H54 (cell line): ENCODE measurements around the gene USPL1.
A peak's percentile ranks its signal among the peaks of the same experiment; 100 is the strongest.

Experiments
- DNase-seq: peaks from one replicate; pipeline ENCODE4 v3.0.0; 2011; ENCODE audit warnings: low spot score, mixed read lengths; ENCODE audit not compliant: insufficient read length
- FAIRE-seq: peaks from 3 replicates; lab custom pipeline; 2011; peaks lifted over from hg19 to GRCh38; lab: Jason Lieb, UNC
- POLR2A ChIP-seq: IDR thresholded peaks from 2 replicates; pipeline ENCODE4 v1.6.1; 2011; ENCODE audit warnings: low read depth, mild to moderate bottlenecking, low read length

USPL1 gene

DNA sequence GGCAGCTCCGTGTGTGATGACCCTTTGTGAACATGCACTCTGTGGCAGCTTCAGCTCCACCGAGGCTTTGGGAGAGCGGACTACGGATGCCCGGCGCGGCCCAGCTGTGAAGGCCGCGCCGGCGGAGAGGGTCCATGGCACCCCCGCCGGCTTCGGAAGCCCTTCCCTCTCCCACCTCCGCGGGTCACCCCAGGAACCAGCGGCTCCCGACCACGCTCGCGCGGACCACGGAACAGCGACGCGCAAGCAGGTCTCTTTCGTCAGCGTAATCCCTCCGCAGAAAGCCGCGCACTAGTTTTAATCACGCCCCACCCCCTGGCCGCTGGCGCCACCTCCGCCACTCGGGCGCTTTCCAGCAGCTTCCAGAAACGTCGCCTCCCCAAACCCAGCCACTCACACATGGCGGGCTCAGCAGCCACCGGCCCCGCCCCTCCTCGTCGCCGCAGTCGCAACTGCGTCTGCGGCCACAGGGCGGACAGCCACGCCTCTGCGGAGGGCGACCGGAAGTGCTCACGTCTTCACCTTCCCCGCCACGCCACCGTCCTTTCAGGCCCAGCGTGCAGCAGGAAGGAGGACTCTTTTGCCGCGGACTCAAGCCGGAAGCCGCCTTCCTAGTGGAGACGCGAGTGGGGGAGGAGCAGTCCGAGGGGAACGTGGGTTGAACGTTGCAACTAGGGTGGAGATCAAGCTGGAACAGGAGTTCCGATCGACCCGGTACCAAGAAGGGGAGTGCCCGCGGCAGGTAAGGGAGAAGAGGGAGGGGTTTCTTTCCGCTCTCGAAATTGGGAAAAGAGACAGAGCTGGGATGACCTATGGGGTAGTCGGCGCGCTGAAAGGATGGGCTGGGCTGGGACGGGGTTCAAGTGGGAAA is at the start of gene USPL1:
Gene USPL1 (plus strand): TSS at position 606 of the 871 bp plus-strand sequence. CDS start 3,221 bp downstream, outside the sequence.
- FAIRE-seq (peak; percentile 95), DNase-seq (peak; percentile 61)
- TF ChIP-seq POLR2A = peak; percentile 89

DNA sequence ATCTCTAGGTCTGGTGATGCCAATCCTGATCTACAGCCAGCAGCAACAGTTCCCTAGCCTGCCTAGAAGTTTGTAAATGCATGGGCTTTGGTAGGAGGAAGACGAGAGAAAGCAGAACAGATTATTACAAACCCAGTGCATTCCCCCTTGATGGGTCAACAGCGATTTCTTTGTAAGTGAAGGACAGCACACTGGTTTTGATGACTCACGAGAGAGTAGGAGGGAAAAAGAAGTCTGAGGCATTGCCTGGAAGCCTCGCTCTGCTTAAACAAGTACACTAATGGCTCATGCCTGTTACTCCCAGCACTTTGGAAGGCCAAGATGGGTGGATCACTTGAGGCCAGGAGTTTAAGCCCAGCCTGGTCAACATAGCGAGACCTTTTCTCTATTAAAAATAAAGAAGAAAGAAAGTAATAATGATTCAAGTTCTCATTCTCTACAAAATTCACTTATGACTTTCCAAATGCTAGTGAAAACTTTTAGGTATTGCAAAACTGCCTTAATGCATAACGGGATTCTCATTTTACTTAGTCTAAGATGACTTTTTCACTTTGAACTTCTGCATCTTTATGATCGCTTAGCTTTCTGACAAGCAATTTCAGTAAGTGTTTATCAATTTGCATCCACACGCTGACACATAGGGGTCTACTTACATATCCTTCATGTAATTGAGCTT is 47.7 kb upstream of the USPL1 start:
- FAIRE-seq (peak; percentile 95), DNase-seq (peak; percentile 39)
- TF ChIP-seq POLR2A = no peak

DNA sequence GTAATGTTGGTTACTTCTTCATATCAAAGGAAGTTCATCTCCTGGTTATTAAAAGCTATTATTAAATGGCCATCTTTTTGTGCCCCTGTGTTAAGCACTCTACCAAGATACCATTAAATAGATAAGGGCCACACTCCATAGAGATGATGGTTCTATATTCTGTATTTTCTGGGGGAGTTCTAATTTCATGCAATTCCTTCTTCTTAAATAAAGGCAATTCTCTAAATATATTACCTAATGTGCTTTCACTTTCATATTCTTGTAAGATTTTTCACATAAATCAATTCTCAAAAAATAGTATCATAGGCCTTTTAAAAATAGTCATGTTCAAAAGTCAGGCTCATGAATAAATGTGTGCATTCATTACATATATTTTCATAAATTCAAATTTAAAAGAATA is 47.0 kb upstream of the USPL1 start:
- DNase-seq (no peak), FAIRE-seq (no peak)
- no peak for TF ChIP-seq POLR2A

DNA sequence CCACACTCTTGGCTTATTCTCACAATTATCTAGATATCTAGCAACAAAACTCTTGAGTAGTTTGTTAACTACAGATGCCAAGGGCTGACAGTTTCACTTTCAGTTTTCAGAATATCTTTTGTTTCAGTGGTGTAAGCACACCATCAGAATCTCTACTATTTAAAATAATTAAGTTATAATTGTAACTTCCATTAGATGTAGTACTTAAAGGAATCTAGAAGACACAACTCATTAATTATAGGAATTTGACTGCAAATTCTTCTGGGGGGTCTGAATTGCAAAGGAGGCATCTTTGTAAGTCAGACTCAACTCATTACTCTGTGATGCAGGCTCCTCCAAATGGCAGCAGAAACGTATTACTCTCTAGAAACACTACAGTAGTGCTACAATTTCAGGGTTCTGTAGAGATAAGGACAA is 44.9 kb upstream of the USPL1 start:
- TF ChIP-seq POLR2A = no peak
- no peak for FAIRE-seq
- DNase-seq = no peak

DNA sequence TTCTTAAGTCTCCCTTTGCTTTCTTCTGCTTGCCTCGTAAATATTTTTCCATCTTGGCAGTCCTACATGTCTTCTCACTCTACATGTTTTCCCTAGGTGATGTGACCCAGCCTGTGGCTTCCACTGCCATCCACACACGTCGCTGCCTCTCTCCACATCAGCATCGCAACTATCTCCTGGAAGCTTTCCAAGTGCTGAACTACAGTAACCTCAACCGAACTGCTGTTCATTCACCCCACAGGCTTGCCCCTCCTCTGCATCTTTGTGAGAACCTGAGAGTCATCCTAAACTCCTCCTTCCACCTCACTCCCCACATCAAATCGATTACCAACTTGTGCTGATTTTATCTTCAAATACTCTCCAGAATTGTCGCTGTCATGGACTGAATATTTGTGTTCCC is 41.2 kb upstream of the USPL1 start:
- DNase-seq = no peak
- FAIRE-seq = no peak

DNA sequence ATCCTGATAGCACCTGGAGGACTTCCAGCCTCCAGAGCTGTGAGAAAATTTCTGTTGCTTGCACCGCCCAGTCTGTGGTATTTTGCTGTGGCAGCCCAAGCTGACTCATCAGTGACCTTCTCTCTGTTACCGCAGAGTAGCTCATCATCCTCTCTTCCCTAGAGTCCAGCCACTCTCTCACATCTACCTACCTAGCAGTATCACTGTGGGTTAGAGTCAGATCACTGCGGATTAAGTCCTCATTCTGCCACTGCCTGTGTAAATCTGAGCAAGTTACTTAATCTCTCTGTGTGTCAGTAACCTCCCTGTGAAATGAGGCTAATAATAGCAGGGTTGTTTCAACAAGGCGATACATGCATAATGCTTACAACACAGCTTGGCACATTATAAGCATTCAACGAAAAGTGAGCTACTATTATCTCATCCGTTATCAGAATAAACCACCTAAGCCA is 40.3 kb upstream of the USPL1 start:
- no peak for TF ChIP-seq POLR2A
- DNase-seq = peak; percentile 25
- peak; percentile 85 for FAIRE-seq

More for the DNA sequence above, 41.2 kb upstream of the USPL1 start:
- no peak for TF ChIP-seq POLR2A

DNA sequence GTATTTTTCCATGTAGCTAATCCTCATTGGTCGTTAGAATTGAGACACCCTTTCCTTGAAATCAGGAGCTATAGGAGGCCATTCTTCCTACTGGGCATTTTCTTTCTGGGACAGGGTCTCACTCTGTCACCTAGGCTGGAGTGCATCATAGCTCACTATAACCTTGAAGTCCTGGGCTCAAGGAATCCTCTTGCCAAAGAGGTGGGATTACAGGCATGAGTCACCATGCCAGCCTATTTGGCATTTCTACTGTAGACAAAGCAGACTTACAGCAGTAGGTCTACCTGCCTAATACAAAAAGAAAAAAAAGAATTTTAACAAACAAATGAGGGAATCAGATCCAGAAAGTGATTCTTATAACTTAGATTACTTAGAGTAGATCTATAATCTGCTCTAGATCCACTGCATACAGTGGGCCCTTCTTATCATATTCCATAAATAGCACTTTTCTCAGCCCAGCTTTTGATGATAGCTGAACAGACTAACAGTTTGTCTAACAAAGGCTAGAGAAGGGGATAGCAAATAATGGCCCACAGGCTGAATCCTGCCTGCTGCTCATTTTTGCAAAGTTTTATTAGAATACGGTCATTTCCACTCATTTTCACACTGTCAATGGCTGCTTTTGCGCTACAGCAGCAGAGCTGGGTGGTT is 36.7 kb upstream of the USPL1 start:
- TF ChIP-seq POLR2A = no peak
- DNase-seq (no peak), FAIRE-seq (no peak)

DNA sequence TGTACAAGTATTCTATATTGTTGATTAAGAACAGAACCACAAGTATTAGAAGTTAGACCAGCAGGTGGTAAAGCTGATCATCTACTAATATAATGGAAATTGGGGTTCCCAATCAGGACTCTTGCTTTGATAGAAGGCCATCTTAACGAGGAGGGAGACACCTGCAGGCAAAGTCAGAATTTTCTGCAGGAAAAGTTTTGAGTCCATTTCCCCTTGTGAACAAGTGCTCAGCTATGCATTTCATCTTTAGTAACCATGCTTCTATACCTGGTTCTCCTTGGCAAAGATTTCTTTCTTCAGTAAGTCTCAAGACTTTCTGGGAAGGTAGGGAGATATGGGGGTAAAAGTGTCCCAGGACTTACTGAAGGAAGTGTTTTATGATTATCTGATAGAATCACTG is 36.1 kb upstream of the USPL1 start:
- DNase-seq (no peak), FAIRE-seq (no peak)
- no peak for TF ChIP-seq POLR2A

DNA sequence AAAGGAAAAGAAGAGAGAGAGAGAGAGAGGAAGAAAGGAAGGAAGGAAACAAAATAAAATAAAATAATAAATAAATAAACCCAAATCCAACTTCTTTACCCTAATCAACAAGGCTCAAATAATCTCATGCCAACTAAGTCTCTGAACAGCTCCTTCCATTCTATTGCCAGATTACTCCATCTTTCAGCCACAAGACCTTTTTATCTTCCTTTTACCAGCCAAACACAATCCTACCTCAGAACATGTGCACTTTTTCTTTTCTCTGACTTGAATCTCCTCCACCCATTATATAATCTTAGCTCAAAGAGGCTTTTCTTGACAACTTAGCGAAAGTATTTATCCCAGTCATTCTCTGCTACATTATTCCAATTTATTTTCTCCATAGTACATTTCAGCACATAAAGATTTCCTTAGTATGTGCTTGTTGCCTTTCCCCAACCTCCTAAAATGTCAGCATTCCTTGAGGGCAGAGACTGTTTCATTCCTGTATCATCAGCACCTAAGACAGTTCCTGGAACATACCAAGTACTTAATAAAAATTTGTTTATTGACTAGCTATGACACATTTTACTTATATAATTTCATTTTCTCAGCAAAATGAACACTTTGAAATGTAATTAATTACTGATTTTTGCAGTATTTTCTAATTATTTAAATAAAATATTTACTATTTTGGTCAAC is 33.5 kb upstream of the USPL1 start:
- no peak for TF ChIP-seq POLR2A
- no peak for DNase-seq
- no peak for FAIRE-seq

DNA sequence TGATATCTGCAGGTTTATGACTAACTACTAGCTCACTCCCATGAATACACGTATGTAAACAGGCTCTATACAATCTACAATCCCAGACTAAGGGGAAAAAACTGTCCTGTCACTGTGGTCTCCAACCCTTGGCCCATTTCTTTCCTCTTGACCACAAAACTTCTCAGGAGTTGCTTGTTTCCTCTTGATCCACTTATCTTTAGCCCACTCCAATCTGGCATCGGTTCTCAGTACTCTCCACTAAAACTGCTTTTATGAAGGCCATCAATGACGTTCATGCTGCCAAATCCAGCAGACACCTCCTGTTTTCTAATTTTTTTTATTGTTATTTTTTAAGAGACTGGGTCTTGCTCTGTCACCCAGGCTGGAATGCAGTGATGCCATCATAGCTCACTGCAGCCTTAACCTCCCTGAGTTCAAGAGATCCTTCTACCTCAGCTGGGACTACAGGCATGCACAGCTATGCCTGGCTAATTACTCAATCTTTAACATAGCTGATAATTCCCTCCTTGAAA is 31.9 kb upstream of the USPL1 start:
- FAIRE-seq = no peak
- TF ChIP-seq POLR2A = no peak
- DNase-seq = no peak

DNA sequence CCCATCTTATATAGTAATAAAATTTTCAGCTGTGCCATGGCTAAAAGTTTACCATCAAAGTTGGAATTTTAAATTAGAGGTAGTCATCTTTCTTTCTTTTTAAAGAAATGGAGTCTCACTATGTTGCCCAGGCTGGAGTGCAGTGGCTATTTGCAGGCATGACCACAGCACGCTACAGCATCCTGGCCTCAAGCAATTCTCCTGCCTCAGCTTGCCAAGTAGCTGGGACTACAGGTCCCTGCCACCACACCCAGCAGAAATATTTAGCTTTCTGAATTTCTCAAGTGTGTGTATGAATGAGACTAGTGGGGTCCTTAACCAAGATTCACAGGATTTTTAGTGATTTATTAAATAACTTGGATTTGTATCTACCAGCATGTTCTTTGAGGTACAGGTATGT is 30.5 kb upstream of the USPL1 start:
- no peak for TF ChIP-seq POLR2A
- DNase-seq (no peak), FAIRE-seq (no peak)

DNA sequence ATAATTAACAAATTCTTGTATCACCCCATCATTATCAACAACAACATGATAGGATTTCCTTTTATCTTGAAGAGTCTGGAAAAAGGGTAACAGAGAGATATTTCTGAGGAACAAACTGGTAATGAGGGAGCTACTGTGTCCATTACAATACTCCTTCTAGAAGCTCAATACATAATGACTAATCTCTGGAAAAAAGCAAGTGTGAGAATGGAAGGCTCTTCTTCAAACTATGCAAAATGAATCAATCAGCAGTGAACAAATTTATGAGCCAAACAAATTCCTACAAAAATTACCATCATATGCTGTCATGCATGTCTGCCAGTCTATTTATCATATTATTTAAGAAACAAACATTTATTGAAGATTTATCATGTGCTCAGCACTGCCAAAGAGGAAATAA is 30.0 kb upstream of the USPL1 start:
- FAIRE-seq (no peak), DNase-seq (no peak)
- TF ChIP-seq POLR2A = no peak

DNA sequence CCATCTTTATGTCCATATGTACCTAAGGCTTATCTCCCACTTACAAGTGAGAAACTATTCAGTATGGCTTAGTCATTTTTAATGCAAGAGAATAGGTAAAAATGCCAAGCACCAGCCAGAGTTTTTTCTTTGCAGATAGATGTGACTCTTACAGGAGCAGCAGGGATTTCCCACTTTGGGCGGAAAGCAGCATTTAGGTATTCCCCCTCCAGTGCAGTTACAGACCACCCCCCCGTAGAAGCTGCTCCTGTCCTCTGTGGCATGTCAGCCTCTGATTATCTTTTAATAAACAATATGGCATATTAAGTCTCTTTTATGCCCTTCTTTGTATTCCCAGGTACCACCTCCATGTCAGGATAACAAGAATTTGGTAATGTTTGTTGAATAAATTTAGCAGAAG is 24.7 kb upstream of the USPL1 start:
- TF ChIP-seq POLR2A = no peak
- FAIRE-seq = no peak

More for the DNA sequence above, 24.7 kb upstream of the USPL1 start:
- no peak for DNase-seq
